ENCODE data around the gene VPREB3. TPM values are rescaled to one million over a fixed set of nuclear protein-coding genes. Genes with fewer than 3 reads are reported as not detected.

Gene VPREB3
- total and polyA plus RNA-seq, 10 of the 15 experiments (the other 5 are each of a cell fraction or from before 2014, with no cell fraction given): 0.75 to 79.5 (median 23.8) TPM

- TF ChIP-seq, protein P1, sequence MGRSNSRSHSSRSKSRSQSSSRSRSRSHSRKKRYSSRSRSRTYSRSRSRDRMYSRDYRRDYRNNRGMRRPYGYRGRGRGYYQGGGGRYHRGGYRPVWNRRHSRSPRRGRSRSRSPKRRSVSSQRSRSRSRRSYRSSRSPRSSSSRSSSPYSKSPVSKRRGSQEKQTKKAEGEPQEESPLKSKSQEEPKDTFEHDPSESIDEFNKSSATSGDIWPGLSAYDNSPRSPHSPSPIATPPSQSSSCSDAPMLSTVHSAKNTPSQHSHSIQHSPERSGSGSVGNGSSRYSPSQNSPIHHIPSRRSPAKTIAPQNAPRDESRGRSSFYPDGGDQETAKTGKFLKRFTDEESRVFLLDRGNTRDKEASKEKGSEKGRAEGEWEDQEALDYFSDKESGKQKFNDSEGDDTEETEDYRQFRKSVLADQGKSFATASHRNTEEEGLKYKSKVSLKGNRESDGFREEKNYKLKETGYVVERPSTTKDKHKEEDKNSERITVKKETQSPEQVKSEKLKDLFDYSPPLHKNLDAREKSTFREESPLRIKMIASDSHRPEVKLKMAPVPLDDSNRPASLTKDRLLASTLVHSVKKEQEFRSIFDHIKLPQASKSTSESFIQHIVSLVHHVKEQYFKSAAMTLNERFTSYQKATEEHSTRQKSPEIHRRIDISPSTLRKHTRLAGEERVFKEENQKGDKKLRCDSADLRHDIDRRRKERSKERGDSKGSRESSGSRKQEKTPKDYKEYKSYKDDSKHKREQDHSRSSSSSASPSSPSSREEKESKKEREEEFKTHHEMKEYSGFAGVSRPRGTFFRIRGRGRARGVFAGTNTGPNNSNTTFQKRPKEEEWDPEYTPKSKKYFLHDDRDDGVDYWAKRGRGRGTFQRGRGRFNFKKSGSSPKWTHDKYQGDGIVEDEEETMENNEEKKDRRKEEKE (IDR thresholded peaks at IDR 0.05): peak; percentile 86
- TF ChIP-seq E4F1 (IDR thresholded peaks at IDR 0.05; ENCODE audit: borderline replicate concordance, partially characterized antibody): peak; percentile 86
- no peak for TF ChIP-seq STAT1 (conservative IDR thresholded peaks at IDR 0.05)
- TF ChIP-seq, protein P2, sequence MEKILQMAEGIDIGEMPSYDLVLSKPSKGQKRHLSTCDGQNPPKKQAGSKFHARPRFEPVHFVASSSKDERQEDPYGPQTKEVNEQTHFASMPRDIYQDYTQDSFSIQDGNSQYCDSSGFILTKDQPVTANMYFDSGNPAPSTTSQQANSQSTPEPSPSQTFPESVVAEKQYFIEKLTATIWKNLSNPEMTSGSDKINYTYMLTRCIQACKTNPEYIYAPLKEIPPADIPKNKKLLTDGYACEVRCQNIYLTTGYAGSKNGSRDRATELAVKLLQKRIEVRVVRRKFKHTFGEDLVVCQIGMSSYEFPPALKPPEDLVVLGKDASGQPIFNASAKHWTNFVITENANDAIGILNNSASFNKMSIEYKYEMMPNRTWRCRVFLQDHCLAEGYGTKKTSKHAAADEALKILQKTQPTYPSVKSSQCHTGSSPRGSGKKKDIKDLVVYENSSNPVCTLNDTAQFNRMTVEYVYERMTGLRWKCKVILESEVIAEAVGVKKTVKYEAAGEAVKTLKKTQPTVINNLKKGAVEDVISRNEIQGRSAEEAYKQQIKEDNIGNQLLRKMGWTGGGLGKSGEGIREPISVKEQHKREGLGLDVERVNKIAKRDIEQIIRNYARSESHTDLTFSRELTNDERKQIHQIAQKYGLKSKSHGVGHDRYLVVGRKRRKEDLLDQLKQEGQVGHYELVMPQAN (conservative IDR thresholded peaks at IDR 0.05): peak; percentile 57
- peak in 1 of 2 experiments; percentile 24; a peak in 1 of 4 replicates for TF ChIP-seq IKZF2 (IDR thresholded peaks at IDR 0.05)
- peak; percentile 77 for TF ChIP-seq NRF1 (conservative IDR thresholded peaks at IDR 0.05; ENCODE audit: low read depth, low read length)
- TF ChIP-seq CHD1 (IDR thresholded peaks at IDR 0.05; ENCODE audit: low read depth, low read length): peak; percentile 85; the same call in 1 of the 2 replicates
- peak; percentile 97 for TF ChIP-seq KLF5 (IDR thresholded peaks at IDR 0.05; ENCODE audit: partially characterized antibody)
- 0 out of 2 replicates have a peak, but pooled peaks have one; percentile 11 for TF ChIP-seq NR2F1 (conservative IDR thresholded peaks at IDR 0.05)
- peak; percentile 18; the same call in 1 of the 2 replicates for TF ChIP-seq RUNX3 (IDR thresholded peaks at IDR 0.05; ENCODE audit: low read length)
- TF ChIP-seq LARP7 (IDR thresholded peaks at IDR 0.05): peak; percentile 96
- TF ChIP-seq YY1 (IDR thresholded peaks at IDR 0.05; ENCODE audit: low read depth, low read length): peak; percentile 58
- TF ChIP-seq REST (IDR thresholded peaks at IDR 0.05; ENCODE audit: low read depth, low read length): no peak
- TF ChIP-seq SIN3A (IDR thresholded peaks at IDR 0.05; ENCODE audit: low read depth, low read length): no peak; the same call in 1 of the 2 replicates
- TF ChIP-seq PML (IDR thresholded peaks at IDR 0.05; ENCODE audit: low read length): peak; percentile 18; the same call in 1 of the 2 replicates
- no peak for TF ChIP-seq ZSCAN29 (IDR thresholded peaks at IDR 0.05)
- peak; percentile 67 for TF ChIP-seq GATAD2B (conservative IDR thresholded peaks at IDR 0.05; ENCODE audit: low read depth)
- TF ChIP-seq SMC3 (IDR thresholded peaks at IDR 0.05; ENCODE audit: borderline replicate concordance, low read length): no peak; the same call in 1 of the 2 replicates
- TF ChIP-seq DPF2 (IDR thresholded peaks at IDR 0.05): peak; percentile 91
- peak; percentile 79 for TF ChIP-seq IKZF1 (conservative IDR thresholded peaks at IDR 0.05)
These were observed 32.8 kb upstream of the VPREB3 start, which contains the start of gene SMARCB1 (continued) for GRCh38 chr22:23786752-23787599.

Data from GM12878 (cell line).